GM19099 (cell line): ENCODE data around the gene LAX1.

Source experiments
- POLR2A ChIP-seq: IDR thresholded peaks from 3 replicates; pipeline ENCODE4 v1.6.1; 2011; ENCODE audit warnings: low read depth; ENCODE audit not compliant: insufficient read length; ENCODE audit errors: extremely low read depth

Gene LAX1

DNA sequence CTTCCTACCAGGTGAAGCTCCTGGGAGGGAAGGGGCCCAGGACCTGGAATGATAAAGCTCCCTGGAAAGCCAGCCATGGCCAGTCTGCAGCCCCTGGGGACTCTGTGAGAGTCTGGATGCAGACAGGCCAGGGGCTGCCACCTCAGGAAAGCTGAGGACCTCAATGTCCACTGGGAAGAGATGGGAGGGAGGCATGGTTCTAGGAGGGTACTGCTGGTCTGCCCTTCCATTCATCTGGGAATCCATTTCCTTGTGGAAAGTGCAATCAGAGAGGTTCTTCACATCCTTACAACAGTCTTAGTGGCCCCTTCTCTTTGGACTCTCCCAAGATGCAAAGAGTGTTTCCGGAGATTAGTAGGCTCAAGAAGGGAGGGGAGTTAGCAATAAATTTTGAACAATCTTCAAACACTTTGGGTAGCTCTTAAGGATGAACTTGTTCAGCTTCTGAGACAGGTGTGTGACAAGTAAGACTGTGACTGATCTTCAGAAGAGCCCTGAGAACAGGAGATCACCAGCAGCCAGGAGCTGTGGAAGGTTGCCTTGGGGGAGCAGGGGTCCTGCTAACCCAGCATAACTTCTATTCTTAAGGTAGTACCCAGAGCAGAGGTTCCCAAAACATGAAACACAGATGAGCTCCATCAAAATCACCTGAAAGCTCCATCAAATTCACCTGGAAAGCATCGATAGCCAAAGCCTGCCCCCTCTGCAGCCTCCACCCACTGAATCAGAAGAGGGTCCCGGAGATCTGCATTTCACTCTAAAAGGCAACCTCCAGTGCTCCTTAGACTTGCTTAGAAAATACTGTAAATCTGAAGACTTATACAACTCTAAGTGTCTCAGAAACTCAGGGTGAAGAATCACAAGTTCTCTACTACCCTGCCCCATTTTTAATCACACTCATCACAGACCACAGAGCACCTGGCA, 616 bp upstream of the LAX1 start:
- no peak for TF ChIP-seq POLR2A

GRCh38 chr1:203768256-203768655, 3.3 kb downstream of the LAX1 start:
- no peak for TF ChIP-seq POLR2A

GRCh38 chr1:203769505-203770343, 4.7 kb downstream of the LAX1 start:
- no peak for TF ChIP-seq POLR2A

- TF ChIP-seq POLR2A, result no peak
Observed at GRCh38 chr1:203771901-203772301, 6.9 kb downstream of the LAX1 start.

DNA sequence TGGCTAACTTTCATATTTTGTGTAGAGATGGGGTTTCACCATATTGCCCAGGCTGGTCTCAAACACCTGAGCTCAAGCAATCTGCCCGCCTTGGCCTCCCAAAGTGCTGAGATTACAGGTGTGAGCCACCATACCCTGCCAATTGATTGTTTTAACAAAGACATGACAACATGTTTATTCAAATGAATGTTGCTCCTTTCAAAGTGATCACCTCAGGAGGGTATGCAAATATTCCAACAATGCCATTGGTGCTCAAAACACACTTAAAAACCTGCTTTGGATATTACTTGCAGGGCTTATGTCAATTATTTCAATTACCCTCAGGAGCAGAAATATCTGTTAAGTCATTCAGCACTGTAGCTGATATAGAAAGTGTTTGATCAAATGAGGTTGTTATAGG, 7.9 kb downstream of the LAX1 start:
- TF ChIP-seq POLR2A, result no peak

GRCh38 chr1:203776636-203777035, 11.7 kb downstream of the LAX1 start:
- no peak for TF ChIP-seq POLR2A

DNA sequence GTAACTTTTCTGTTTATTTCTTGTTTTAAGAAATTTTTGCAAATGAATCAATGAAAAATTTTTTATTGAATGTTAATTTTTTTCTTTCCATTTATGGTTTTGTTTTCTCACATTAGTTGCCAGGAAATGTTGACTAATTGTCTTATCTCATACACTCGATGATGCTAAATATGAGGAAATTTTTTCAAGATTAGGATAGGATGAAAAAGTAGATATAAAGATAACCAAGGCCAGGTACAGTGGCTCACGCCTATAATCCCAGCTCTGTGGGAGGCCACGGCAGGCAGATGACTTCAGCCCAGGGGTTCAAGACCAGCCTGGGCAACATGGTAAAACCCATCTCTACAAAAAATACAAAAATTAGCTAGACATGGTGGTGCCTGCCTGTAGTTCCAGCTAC, 12.6 kb downstream of the LAX1 start:
- TF ChIP-seq POLR2A, result no peak

DNA sequence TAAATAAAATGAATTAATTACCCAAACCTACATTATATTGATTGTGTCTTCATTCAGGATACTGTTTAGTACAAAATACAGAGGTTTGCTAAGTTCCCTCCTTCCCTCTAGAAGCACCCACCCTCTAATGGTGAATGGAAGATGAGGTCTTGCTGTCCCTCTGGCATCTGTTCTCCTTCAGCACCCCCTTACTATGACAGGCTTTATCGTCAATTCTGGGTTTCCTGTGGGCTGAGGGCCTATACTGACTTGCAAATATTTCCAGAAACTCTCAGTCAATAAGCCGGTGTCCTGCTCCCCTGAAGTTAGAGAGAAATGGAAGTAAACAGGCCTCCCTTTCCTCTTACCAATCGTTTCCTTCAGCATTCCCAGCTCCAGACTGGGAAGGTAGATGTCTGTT, 13.2 kb downstream of the LAX1 start:
- no peak for TF ChIP-seq POLR2A

- TF ChIP-seq POLR2A, result no peak
Observed at GRCh38 chr1:203778789-203779188, 13.8 kb downstream of the LAX1 start.

- no peak for TF ChIP-seq POLR2A
Observed at GRCh38 chr1:203781962-203782361, 17.0 kb downstream of the LAX1 start.

DNA sequence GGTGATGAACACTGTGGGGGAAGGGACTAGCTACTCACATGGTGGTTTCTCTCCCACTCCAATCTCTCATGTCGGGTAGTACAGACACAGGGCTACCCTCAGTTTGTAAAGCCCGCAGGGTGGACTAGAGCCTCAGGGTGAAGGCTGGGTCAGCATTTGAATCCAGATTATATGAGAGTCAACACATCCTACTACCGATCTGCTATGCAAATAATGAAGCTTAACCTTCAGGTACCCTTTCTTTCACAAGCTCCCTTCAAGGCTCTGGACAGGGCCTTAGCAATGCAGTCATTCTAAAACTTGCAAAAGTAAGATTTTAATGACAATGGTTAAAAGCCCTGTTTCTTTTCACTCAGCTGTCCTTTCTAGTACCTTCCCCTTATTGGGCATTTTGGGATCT, 25.0 kb downstream of the LAX1 start:
- TF ChIP-seq POLR2A, result no peak

DNA sequence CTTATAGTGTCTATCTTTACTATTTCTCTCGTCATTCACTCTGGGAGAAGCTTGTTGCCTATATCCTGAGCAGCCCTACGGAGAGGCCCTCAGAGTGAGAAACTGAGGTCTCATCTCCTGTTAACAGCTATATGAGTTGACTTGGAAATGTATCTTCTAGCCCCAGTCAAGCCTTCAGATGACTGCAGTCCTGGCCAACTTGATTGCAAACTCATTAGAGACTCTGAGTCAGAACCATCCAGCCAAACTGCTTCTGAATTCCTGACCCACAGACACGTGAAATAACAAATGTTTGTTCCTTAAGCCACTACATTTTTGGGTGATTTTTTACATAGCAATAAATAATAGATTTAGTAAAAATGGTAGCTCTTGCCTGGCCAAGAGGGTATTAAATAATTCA, 26.5 kb downstream of the LAX1 start:
- TF ChIP-seq POLR2A, result no peak

GRCh38 chr1:203792486-203792885, 27.5 kb downstream of the LAX1 start:
- TF ChIP-seq POLR2A, result no peak

- no peak for TF ChIP-seq POLR2A
Observed at GRCh38 chr1:203794764-203795440, 29.9 kb downstream of the LAX1 start.
